Stimulated activated CD4-positive, alpha-beta T cell treated with anti-CD3 and anti-CD28 coated beads, Interleukin-12 subunit alpha, Interleukin-12 subunit beta, amount 100 ng/mL, for 48 hours (primary cell): Measurements from ENCODE around the gene OR9Q1.
"Not testable (repeated sequence)": the region's sequence is repeated elsewhere in the genome, so short reads cannot be mapped to it uniquely, and the experiment has no call there.

Experiments
- DNase-seq, 3 donors: peaks; one replicate each; pipeline ENCODE4 v3.0.0-alpha.2; 2020; ENCODE audit warnings: low read depth in 2 of 3, low spot score in 1 of 3

Gene OR9Q1

DNA sequence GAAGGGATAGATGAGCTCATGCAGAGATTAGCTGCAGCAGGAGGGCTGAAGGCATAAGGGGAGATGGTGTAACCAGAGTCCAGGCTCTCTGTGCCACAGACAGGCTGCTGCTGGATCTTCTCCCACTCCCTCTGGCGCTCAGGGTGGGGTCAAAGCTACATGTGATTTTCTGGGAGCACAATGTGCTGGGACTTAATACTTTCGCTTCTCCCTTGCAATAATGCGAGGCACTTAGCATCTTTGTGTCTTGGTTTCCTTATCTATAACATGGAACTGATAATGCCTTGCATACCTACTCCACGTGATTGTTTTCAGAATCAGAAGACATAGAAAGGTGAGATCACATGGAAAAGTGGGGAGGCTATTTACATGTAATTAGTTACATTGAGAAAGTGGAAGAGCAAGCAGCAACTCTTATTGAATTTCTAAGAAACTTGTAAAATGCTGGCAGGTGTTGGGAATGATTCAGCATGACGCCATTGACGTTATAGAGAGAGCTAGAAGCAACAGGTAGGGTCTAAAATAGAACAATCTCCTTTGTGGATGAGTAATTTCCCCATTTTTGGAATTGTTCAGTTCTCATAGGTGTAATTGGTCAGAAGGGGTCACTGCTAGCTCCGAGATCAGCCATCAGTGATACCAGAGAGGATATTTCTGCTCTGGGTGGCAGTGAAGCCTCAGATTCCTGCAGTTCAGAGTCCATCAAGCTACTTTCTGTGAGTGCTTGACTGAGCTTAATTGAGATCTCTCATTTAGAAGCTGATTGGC lies 109.8 kb downstream of the OR9Q1 start:
- no peak for DNase-seq

DNA sequence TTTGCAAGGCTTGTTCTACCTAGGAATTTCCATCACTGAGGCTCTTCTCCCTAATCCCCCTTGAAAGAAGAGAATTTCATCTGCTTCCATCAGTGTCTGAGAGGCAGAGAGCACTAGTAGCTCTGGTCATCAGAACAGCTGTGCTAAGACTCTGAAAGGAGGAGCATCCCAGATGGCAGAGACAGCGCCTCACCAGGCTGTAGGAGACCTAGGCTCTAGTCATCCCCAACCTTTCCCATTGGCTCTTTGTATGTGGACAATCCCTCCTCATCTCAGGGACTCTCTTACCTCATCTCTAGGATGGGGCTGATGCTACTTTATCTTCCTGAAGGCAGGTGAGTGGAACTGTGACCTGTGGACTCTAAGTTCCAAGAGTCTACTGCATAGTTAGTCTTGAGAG lies 110.5 kb downstream of the OR9Q1 start:
- no peak for DNase-seq

DNA sequence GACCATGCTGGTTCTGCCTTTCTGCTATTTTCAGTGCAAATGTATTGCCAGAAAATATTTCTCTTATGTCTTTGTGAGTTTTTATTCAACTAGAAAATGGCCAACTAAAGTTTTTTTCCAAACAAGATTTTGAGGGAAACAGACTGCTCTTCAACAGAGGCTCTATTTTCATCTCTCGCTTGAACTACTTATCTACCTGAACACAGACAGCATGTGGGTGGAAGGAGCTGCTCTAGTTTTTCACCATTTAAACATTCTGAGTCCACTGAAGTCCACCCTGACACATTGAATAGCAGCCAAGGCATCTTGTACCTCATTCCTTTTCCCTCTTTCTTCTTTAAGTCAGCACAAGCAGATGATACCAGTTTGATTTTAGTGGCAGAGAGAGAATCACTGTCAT lies 111.5 kb downstream of the OR9Q1 start:
- DNase-seq = no peak

DNA sequence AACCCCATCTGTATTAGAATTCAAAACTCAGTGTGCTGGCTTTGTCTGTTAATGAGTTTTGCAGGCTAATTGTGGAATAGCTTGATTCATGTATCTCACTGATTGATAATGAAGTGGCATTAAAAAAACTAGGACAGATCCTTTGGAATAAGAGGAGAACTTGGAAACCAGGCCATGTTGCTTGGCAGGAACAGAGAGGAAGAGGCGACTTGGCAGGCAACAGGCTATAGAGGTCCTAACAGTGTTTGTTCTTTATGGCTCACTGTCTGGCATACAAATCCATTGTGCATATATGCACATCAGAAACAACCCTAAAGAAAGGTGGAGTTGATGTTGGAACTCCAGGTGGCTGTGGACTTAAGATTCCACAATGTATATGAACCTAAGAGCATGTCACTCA lies 119.1 kb downstream of the OR9Q1 start:
- DNase-seq = no peak

GRCh38 chr11:58152781-58153180 lies 129.1 kb downstream of the OR9Q1 start:
- no peak for DNase-seq

- no peak for DNase-seq
These were observed 140.7 kb downstream of the OR9Q1 start for GRCh38 chr11:58164389-58164788.

GRCh38 chr11:58164990-58165389 lies 141.3 kb downstream of the OR9Q1 start:
- DNase-seq = no peak

DNA sequence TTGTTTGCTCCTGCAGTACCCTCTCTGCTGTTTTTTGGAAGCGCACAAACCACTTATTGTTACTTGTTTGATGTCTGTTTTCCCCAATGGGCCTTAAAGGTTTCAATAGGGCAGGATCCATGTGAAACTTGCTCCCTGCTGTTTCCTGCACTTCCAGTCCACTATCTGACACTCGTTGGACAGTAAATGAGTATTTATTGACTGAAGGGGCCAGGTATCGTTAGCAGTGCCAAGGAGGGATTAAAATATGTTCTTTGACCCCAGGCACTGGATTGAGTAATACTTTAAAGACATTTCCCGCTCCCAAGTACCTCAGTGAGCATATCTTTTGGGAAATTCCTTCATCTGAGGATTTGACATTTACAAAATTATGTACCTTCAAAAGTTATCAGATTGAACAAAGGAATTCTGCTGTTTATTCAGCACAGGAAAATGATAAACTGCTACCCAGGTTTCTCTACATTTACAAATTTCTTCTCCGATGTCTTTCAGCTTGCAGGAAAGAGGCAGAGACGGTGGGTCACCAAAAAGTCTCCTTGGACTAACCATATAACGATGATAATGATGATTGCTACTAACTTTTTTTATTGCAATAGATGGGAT lies 141.9 kb downstream of the OR9Q1 start:
- DNase-seq = no peak

DNA sequence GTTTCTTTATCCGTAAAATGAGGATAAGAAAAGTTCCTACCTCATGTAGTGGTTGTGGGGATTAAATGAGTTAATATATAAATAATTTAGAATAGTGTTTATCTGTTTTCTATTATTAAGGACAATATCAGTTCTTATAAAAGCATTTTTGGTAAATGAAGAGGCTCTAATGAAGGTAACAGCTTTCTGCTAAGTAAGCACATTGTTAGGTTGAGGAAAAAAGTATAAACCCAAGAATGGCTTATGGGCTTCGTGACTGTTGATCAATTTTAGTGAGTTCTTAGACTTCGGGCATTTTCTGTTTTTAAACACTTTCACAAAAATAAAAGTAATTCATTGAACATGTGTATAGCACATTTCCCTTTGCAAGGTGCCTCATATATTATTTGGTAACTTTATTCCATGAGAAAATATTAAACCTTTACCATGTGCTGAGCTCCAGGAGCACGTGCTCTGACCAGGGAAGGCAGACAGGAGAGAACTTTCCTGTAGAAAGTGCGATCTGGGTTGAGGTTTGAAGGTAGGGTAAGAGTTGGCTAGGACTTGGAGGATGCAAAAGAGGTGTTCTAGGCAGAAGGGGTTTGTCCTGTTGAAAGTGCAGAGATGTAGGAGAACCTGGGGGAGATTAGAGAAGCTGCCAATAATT lies 153.9 kb downstream of the OR9Q1 start:
- DNase-seq = no peak

DNA sequence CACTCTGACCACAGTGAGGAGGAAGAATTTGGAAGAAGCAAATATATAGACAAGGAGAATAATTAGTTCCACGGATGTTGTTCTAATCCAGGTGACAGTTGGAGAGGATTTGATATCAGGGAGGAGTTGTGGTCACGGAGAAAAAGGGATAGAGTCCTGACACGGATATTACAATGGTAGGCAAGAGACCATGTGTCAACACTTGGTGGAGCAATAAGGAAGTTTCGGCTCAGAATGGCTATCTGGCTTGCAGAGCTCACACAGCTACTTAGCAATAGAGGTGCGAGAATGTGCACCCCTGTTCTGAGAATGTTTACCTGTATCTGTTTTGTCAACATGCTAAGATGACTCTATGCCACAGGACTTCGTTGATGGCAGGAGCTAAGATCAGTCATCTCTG lies 154.8 kb downstream of the OR9Q1 start:
- no peak for DNase-seq

DNA sequence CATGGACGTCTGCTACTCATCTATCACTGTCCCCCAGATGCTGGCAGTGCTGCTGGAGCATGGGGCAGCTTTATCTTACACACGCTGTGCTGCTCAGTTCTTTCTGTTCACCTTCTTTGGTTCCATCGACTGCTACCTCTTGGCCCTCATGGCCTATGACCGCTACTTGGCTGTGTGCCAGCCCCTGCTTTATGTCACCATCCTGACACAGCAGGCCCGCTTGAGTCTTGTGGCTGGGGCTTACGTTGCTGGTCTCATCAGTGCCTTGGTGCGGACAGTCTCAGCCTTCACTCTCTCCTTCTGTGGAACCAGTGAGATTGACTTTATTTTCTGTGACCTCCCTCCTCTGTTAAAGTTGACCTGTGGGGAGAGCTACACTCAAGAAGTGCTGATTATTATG lies 156.0 kb downstream of the OR9Q1 start:
- DNase-seq = no peak

GRCh38 chr11:58186938-58187337 lies 163.3 kb downstream of the OR9Q1 start:
- no peak for DNase-seq

DNA sequence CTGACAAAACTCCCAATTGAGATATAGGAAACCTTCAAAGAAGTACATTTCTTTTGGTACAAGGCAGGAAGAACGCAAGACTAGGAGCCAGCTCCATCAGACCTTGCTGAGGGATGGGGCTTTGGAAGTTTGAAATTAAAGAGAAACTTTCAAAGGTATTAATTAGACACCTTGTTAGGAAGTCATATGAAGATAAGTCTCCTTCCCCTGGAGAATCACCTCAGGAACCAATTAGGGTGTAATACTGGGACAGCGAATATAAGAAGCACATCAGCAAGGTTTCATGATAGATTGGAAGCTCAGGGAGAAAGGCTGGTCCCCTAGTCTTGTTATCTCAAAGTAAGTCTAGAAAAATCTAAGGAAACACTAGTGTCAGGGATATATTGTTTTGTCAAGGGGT lies 165.1 kb downstream of the OR9Q1 start, which contains the start of gene OR9Q2:
OR9Q2 (plus strand) TSS at position 301 of the 400 bp plus-strand sequence. CDS start 1,421 bp downstream, outside the sequence.
- DNase-seq = no peak

- DNase-seq = no peak
These were observed 168.5 kb downstream of the OR9Q1 start for GRCh38 chr11:58192229-58192628.

GRCh38 chr11:58193391-58193790 lies 169.7 kb downstream of the OR9Q1 start:
- no peak for DNase-seq

DNA sequence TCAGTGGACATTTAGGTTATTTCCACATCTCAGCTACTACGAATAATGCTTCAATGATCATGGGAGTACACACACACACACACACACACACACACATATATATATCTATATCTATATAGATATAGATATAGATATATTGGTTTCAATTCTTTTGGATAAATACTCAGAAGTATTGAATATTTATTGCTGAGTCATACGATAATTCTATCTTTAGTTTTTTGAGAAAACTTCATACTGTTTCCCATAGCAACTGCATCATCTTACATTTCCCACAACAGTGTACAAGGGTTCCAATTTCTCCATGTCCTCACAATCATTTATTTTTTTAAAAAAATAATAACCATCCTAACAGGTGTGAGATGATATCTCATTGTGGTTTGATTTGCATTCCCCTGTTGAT lies 172.3 kb downstream of the OR9Q1 start:
- DNase-seq = no peak

GRCh38 chr11:58199271-58199670 lies 175.6 kb downstream of the OR9Q1 start:
- DNase-seq = no peak

DNA sequence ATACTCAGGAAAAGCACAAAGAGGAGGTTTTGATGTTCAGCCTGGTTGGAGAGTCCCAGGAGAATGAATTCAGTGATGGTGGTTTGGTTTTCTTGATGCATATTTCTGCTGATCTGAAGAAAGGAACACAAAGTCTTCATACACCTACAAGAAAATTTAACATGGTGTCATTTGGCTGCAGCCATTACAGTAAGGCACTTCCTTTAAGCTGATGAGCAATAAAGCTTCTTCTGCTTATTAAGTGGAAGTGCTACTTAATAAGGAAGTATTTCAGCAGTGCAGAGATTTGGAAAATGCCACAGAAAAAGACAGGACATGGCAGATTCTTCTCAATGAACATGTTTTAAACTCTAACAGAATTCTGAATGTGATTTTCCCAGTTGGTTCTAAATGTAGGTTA lies 180.4 kb downstream of the OR9Q1 start, which contains the start of gene OR1S2:
OR1S2 (minus strand) TSS at position 101 of the 400 bp plus-strand sequence; CDS start at position 101, 0 bp downstream.
- no peak for DNase-seq

GRCh38 chr11:58212420-58212819 lies 188.7 kb downstream of the OR9Q1 start, which contains the start of gene OR1S1:
Gene OR1S1 (plus strand): TSS chr11:58212720.
- not testable (repeated sequence) for DNase-seq

GRCh38 chr11:58216476-58216875 lies 192.8 kb downstream of the OR9Q1 start:
- DNase-seq = no peak

- no peak for DNase-seq
These were observed 199.0 kb downstream of the OR9Q1 start for GRCh38 chr11:58222721-58223120.

- DNase-seq = no peak
These were observed 204.4 kb downstream of the OR9Q1 start for GRCh38 chr11:58227956-58228615.
